ENCODE measurements around the gene NFATC2.
"Not testable (repeated sequence)": the region's sequence is repeated elsewhere in the genome, so short reads cannot be mapped to it uniquely, and the experiment has no call there.

The NFATC2 gene

GRCh38 chr20:51492167-51493092 is 50.1 kb downstream of the NFATC2 start:
- no peak for DNase-seq

- DNase-seq = no peak
These were observed 51.1 kb downstream of the NFATC2 start for GRCh38 chr20:51491393-51491792.

DNA sequence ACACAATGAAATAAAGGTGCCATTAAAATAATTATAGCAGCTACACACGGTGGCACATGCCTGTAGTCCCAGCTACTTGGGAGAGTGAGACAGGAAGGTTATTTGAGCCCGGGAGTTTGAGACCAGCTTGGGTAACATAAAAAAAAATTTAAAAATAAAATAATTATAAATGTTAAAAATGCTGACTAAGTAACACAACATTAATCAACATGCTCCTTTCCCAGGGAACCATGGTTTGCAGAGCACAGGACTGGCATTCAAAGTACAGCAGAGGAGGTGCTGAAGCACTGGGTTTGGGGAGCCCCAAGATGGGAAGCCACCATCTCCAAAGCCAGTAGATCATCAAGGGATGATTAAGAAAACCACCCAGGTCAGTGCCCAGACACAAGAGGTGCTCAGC is 51.9 kb downstream of the NFATC2 start:
- DNase-seq = no peak

DNA sequence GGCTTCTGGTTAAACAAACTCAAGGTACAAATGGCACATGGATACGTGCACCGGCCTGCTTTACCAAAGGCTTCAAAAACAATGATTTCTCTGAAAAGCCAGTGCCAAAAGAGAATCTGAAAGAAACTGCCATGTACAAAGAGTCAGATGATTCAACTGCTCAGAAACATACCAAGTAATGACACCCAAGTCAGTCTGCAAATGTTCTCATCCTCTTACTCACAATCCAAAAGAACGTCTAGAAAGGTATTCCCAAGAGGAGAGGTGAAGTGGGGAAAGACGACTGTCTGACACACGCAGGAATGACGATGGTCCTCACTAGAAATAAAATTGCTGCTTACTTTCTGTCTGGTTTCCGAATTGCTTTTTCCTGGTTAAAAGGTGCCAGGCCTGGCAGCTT is 52.9 kb downstream of the NFATC2 start:
- no peak for DNase-seq

- DNase-seq = no peak
These were observed 54.2 kb downstream of the NFATC2 start for GRCh38 chr20:51488331-51488730.

DNA sequence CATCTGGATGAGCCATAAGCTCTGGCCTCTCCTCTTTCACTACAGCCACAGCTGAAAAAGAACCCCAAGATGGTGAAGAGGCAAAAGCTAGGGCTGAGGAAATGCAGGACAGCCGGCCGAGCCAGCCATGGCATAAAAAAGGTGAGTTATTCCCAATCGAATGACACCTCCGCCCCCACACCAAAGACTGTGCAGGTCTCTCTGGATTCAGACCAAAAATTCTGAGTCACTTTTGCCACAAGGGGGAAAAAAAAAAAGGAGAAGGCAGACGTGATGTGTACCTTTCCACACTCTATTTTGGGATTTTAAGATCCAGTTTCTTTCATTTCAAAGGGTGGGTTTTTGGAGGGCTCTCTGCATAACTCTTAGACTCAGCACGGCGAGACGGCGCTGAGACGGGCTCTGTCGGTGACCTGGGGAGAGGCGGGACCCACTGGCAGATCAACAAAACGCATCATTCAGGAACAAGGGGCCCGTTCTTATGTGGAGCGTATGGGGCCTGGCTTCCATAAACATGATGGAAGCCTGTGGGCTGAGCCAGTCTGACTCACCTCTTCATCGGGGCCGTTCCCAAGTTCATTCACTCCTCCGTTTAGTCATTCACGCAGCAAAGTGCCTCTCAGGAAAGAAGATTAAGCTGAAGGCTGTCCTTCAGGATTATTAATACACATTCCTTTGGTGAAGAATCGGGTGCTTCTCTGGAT is 54.8 kb downstream of the NFATC2 start:
- DNase-seq = peak; percentile 93

- DNase-seq = no peak
These were observed 55.4 kb downstream of the NFATC2 start for GRCh38 chr20:51487076-51487475.

DNA sequence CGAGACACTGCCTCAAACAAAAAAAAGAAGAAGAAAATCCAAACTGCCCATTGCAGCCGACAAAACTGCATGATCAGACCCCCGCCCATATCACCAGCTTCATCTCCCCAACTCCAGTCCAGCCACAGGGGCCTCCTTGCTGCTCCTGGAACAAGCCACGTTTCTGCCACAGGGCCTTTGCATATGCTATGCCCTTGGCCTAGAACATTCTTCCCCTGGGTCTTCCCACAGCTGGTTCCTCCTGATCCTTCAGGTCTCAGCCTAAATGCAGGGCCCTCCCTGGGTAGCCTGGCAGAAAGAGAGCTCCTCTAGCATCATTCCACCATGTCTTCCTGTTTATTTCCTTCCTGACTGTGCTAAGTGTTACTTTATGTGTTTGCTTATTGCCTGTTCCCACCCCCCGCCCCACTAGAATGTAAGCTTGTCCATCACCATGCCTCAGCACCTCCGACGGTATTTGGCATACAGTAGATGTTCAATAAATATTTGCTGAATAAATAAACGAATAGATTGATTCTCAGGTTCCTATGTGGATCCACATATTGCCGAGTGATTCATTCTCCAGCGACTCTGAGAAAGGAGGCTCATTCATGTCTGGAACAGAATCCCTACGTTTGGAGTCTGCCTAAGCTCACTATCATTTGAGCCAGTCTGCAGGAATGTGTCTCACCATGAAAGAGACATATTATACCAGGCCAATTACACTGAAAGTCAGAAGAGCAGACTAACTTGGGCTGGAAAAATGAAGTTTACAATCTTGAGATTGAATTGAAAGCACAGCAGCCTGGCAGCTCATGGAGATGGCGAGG is 56.1 kb downstream of the NFATC2 start:
- DNase-seq = no peak

DNA sequence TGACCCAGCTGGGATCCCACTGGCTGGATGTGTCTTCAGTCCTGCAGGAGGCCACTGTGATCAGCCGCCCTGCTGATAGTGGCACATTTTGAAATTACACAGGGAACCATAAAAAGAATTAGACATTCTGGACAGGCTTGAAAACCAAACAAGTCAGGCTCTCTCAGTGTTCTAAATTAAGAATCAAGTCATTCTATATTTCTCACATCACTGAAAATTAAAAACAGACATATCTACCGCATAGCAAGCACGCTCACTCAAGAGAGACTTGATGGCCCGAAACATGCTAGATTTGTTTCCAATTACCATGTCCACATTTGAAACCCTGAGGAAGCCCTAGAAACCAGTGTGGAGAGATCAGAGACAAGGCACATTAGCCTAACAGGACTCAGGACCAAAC is 57.7 kb downstream of the NFATC2 start:
- no peak for DNase-seq

GRCh38 chr20:51484141-51484815 is 58.2 kb downstream of the NFATC2 start:
- DNase-seq = no peak

DNA sequence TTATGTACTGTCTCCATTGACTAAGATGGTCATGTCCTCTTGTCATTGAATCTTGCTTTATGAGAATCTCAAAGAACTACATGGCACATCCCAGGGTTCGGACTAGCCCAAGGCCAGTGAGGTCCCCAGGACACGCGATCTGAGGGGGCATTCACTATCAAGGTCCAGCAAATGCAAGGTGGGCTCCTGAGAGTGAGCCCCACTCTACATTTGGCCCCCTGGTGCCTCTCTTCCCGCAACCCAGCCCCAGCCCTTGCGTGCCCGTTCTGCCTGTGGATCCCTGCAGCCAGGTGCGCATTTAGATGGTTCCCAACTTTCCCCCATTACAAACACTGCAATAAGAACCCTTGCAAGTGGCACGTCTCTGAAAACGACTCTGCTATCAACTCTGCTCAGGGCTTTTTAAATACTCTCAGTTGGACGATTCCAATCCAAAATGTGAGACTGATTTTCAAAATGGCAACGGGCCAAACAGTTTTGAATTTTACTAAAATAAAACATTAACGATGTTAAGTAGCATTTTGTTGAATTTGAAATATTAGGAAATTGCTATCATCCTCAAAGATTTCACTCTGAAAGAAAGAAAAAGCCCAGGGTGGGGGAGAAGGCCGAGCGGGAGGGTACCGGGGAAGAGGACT is 59.6 kb downstream of the NFATC2 start:
- no peak for DNase-seq

GRCh38 chr20:51481341-51481914 is 61.1 kb downstream of the NFATC2 start:
- no peak for DNase-seq

- DNase-seq = no peak
These were observed 61.8 kb downstream of the NFATC2 start for GRCh38 chr20:51480507-51481270.

DNA sequence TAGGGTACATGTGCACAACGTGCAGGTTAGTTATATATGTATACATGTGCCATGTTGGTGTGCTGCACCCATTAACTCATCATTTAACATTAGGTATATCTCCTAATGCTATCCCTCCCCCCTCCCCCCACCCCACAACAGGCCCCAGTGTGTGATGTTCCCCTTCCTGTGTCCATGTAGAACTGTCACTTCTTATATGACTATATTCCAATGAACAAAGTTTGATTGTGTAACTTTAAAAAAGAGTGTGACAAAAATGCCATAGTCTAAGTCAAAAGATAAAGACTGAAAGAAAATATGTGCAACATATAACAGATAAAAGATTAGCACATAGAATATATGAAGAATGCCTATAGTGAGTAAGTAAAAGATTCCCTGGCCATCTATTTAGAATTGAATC is 66.4 kb downstream of the NFATC2 start:
- DNase-seq = not testable (repeated sequence)

GRCh38 chr20:51473771-51474170 is 68.7 kb downstream of the NFATC2 start:
- DNase-seq = peak; percentile 37

DNA sequence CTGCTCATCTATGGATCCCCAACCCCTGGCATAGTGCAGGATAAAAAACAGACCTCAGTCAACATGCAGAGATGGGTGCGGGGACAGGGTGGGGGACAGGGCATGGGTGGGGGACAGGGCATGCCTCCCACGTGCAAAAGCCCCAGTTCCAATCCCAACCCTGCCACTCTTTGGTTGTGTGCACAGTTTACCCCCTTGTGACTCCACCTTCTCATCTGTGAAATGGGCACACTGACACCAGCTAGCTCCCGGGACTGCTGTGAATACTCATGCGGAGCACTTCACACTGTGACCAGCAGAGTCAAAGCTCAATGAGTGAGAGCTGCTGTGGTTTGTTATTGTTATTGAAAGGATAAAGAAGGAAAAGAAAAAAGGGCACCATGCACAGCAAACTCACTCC is 69.3 kb downstream of the NFATC2 start:
- DNase-seq = peak; percentile 26

GRCh38 chr20:51470907-51471411 is 71.6 kb downstream of the NFATC2 start:
- peak; percentile 20 for DNase-seq

- DNase-seq = no peak
These were observed 72.1 kb downstream of the NFATC2 start for GRCh38 chr20:51470499-51470820.

GRCh38 chr20:51469578-51470498 is 72.7 kb downstream of the NFATC2 start:
- peak; percentile 52 for DNase-seq

DNA sequence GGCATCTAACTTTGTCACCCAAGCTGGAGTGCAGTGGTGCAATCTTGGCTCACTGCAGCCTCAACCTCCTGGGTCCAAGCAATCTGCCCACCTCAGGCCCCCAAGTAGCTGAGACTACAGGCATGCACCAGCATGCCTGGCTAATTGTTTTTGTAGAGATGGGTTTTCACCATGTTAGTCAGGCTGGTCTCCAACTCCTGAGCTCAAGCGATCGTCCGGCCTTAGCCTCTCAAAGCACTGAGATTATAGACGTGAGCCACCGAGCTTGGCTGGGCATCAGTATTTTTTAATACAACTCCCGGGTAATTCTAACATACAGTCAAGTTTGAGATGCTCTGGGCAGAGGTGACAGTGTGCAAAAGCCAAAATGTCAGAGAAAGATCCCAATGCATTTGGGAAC is 73.5 kb downstream of the NFATC2 start:
- peak; percentile 25 for DNase-seq

Measured in islet precursor cell (in vitro differentiated cells).